H9 (cell line): ENCODE results near the gene GTPBP6. TPM values are rescaled to one million over a fixed set of nuclear protein-coding genes. Genes with fewer than 3 reads are reported as not detected.
A peak's percentile ranks its signal among the peaks of the same experiment; 100 is the strongest.

Source experiments
- DNase-seq: peaks from one replicate; pipeline ENCODE4 v3.0.0-alpha.2; 2017
- H2AFZ ChIP-seq: one replicate; pipeline ENCODE4 v1.6.1; 2013; ENCODE audit warnings: mild to moderate bottlenecking, low read length, control low read depth, moderate library complexity
- H2AK5ac ChIP-seq: 2 replicates; pipeline ENCODE4 v1.6.1; 2013; ENCODE audit warnings: low read length, control low read depth, mixed read lengths; ENCODE audit not compliant: insufficient read length
- H2BK120ac ChIP-seq: one replicate; pipeline ENCODE4 v1.6.1; 2013; ENCODE audit warnings: low read depth, mild to moderate bottlenecking, low read length, control low read depth, inconsistent platforms; ENCODE audit not compliant: poor library complexity, severe bottlenecking
- H2BK12ac ChIP-seq: 2 replicates; pipeline ENCODE4 v1.6.1; 2013; ENCODE audit warnings: low read length, control low read depth, mixed read lengths, low read depth; ENCODE audit not compliant: insufficient read length
- H2BK15ac ChIP-seq: 2 replicates; pipeline ENCODE4 v1.6.1; 2013; ENCODE audit warnings: low read depth, low read length, control low read depth
- H2BK20ac ChIP-seq: one replicate; pipeline ENCODE4 v1.6.1; 2013; ENCODE audit warnings: low read depth, mild to moderate bottlenecking, low read length, control low read depth, inconsistent platforms; ENCODE audit not compliant: poor library complexity, severe bottlenecking
- H2BK5ac ChIP-seq: 2 replicates; pipeline ENCODE4 v1.6.1; 2013; ENCODE audit warnings: low read length, control low read depth, mixed read lengths; ENCODE audit not compliant: insufficient read length
- H3K14ac ChIP-seq: 2 replicates; pipeline ENCODE4 v1.6.1; 2013; ENCODE audit warnings: low read length, control low read depth; ENCODE audit not compliant: insufficient read depth
- H3K18ac ChIP-seq: 2 replicates; pipeline ENCODE4 v1.6.1; 2013; ENCODE audit warnings: low read depth, mild to moderate bottlenecking, mixed read lengths, low read length, control low read depth; ENCODE audit not compliant: insufficient read length
- H3K23ac ChIP-seq: 2 replicates; pipeline ENCODE4 v1.6.1; 2013; ENCODE audit warnings: low read length, control low read depth, mixed read lengths, low read depth; ENCODE audit not compliant: insufficient read length
- H3K23me2 ChIP-seq: 2 replicates; pipeline ENCODE4 v1.6.1; 2013; ENCODE audit warnings: low read depth, mild to moderate bottlenecking, mixed read lengths, low read length, control low read depth; ENCODE audit not compliant: insufficient read length, poor library complexity, severe bottlenecking
- H3K27ac ChIP-seq: 2 replicates; pipeline ENCODE4 v1.5.1; 2013; ENCODE audit warnings: low read length, control low read depth, mixed read lengths, low read depth; ENCODE audit not compliant: insufficient read length
- H3K27me3 ChIP-seq: 2 replicates; pipeline ENCODE4 v1.6.1; 2013; ENCODE audit warnings: low read length, control low read depth, inconsistent platforms; ENCODE audit not compliant: insufficient read depth
- H3K4ac ChIP-seq: 2 replicates; pipeline ENCODE4 v1.6.1; 2013; ENCODE audit warnings: low read depth, mild to moderate bottlenecking, control low read depth, inconsistent platforms, low read length, moderate library complexity
- H3K4me1 ChIP-seq: 2 replicates; pipeline ENCODE4 v1.6.1; 2013; ENCODE audit warnings: low read length, control low read depth, inconsistent platforms; ENCODE audit not compliant: insufficient read depth
- H3K4me2 ChIP-seq: 2 replicates; pipeline ENCODE4 v1.6.1; 2013; ENCODE audit warnings: low read length, control low read depth, mixed read lengths; ENCODE audit not compliant: insufficient read length, insufficient read depth
- H3K56ac ChIP-seq: 2 replicates; pipeline ENCODE4 v1.6.1; 2013; ENCODE audit warnings: low read depth, mild to moderate bottlenecking, mixed read lengths, low read length, control low read depth; ENCODE audit not compliant: insufficient read length
- H3K79me1 ChIP-seq: 2 replicates; pipeline ENCODE4 v1.6.1; 2013; ENCODE audit warnings: low read depth, mild to moderate bottlenecking, moderate library complexity, low read length, control low read depth, inconsistent platforms; ENCODE audit not compliant: insufficient read depth, poor library complexity, severe bottlenecking
- H3K79me2 ChIP-seq: 2 replicates; pipeline ENCODE4 v1.6.1; 2013; ENCODE audit warnings: low read length, control low read depth, inconsistent platforms; ENCODE audit not compliant: insufficient read depth
- H3K9ac ChIP-seq: 2 replicates; pipeline ENCODE4 v1.6.1; 2013; ENCODE audit warnings: low read length, control low read depth, mixed read lengths; ENCODE audit not compliant: insufficient read length; ENCODE audit errors: extremely low read depth
- H3K9me3 ChIP-seq: one replicate; pipeline ENCODE4 v1.6.1; 2013; ENCODE audit warnings: low read depth, low read length, inconsistent platforms; ENCODE audit not compliant: control insufficient read depth
- H3T11ph ChIP-seq: one replicate; pipeline ENCODE4 v1.6.1; 2013; ENCODE audit warnings: mild to moderate bottlenecking, low read length, control low read depth, inconsistent platforms
- H4K20me1 ChIP-seq: one replicate; pipeline ENCODE4 v1.6.1; 2013; ENCODE audit not compliant: control insufficient read depth, insufficient read length, insufficient read depth
- H4K5ac ChIP-seq: 2 replicates; pipeline ENCODE4 v1.6.1; 2013; ENCODE audit warnings: low read depth, mild to moderate bottlenecking, mixed read lengths, low read length, control low read depth; ENCODE audit not compliant: insufficient read length
- H4K8ac ChIP-seq: replicated peaks from 2 replicates; pipeline ENCODE4 v1.6.1; 2013; ENCODE audit warnings: low read length, control low read depth, mixed read lengths, low read depth; ENCODE audit not compliant: insufficient read length
- H4K91ac ChIP-seq: 2 replicates; pipeline ENCODE4 v1.6.1; 2013; ENCODE audit warnings: low read depth, mild to moderate bottlenecking, moderate library complexity, mixed read lengths, low read length, control low read depth; ENCODE audit not compliant: insufficient read length
- H3K27ac Mint-ChIP-seq, 3 experiments: 2 replicates in 2 of 3; 3 replicates in 1 of 3; pipeline ENCODE4 v1.8.0; 2020 to 2021; ENCODE audit warnings: mixed read lengths in 3 of 3, mild to moderate bottlenecking in 1 of 3, moderate library complexity in 1 of 3
- H3K27me3 Mint-ChIP-seq: 2 replicates; pipeline ENCODE4 v1.8.0; 2021; ENCODE audit warnings: low read depth, mild to moderate bottlenecking, moderate library complexity, mixed read lengths
- H3K36me3 Mint-ChIP-seq, 3 experiments: 2 replicates in 2 of 3; 3 replicates in 1 of 3; pipeline ENCODE4 v1.8.0; 2020 to 2021; ENCODE audit warnings: low read depth in 3 of 3, mixed read lengths in 3 of 3; ENCODE audit not compliant: insufficient read depth in 1 of 3
- H3K4me1 Mint-ChIP-seq, 2 experiments: 2 replicates each; pipeline ENCODE4 v1.8.0; 2020; ENCODE audit warnings: mixed read lengths in 2 of 2
- H3K4me3 Mint-ChIP-seq, 2 experiments: 2 replicates in 1 of 2; 3 replicates in 1 of 2; pipeline ENCODE4 v1.8.0; 2020 to 2021; ENCODE audit warnings: mild to moderate bottlenecking in 2 of 2, mixed read lengths in 2 of 2, moderate library complexity in 1 of 2
- H3K9me3 Mint-ChIP-seq, 2 experiments: 2 replicates in 1 of 2; 3 replicates in 1 of 2; pipeline ENCODE4 v1.8.0; 2020; ENCODE audit warnings: mild to moderate bottlenecking in 2 of 2, mixed read lengths in 2 of 2, moderate library complexity in 1 of 2
- WGBS: extraction: QIAGEN DNeasy Blood & Tissue Kit; methylation state at CpG from one replicate; pipeline ENCODE4 v1.1.7; 2013; ENCODE audit warnings: missing lambda C conversion rate, low lambda C conversion rate, mixed read lengths; ENCODE audit not compliant: insufficient read length; ENCODE audit errors: extremely low coverage; 5-methylcytosine and 5-hydroxymethylcytosine counted together
- total RNA-seq: library from RNA; stranded (reverse); gene quantifications from 2 replicates; pipeline ENCODE4 v1.2.1, GENCODE V29; 2021
- TF ChIP-seq, protein P1 (sequence below): fragments of 200-600 bp; sonication (generic); conservative IDR thresholded peaks from 3 replicates; pipeline ENCODE4 v1.8.0; 2021; ENCODE audit warnings: antibody characterized with exemption, mild to moderate bottlenecking

The GTPBP6 gene
- total RNA-seq, 1 experiment from 2014 or later = 64.0 TPM

GRCh38 chrX:270848-271367 is 47.7 kb downstream of the GTPBP6 start:
- H3K23me2 ChIP-seq = peaks cover 12% of the 10 kb centered on the region
- no peak overlapping the region for H3K9ac ChIP-seq
- DNase-seq = peak; percentile 59
- no peak overlapping the region for H2AFZ ChIP-seq
- no peak overlapping the region for H3K23ac ChIP-seq
- H3K4me1 ChIP-seq = no peaks in the 10 kb centered on the region; the same call in 1 of the 2 replicates
- no peaks in the 10 kb centered on the region for H4K20me1 ChIP-seq
- peak overlapping the region; percentile 53 for H2BK5ac ChIP-seq
- no peaks in the 10 kb centered on the region for H3K79me1 ChIP-seq
- H2BK20ac ChIP-seq = peak overlapping the region; percentile 50
- no peak overlapping the region for H2BK15ac ChIP-seq
- H3K27me3 ChIP-seq = no peaks in the 10 kb centered on the region
- Mint-ChIP-seq H3K4me1 (peaks cover 5 to 8% of the 10 kb centered on the region in 2 experiments), H3K4me3 (peak overlapping the region; percentile 40 to 42; a peak in 3 of 5 replicates), H3K27me3 (no peaks in the 10 kb centered on the region), H3K27ac (no peak overlapping the region), H3K9me3 (no peaks in the 10 kb centered on the region), H3K36me3 (no peaks in the 10 kb centered on the region)
- H3K4ac ChIP-seq = no peak overlapping the region
- no peak overlapping the region for H2BK12ac ChIP-seq
- H4K91ac ChIP-seq = no peak overlapping the region
- TF ChIP-seq, protein P1, sequence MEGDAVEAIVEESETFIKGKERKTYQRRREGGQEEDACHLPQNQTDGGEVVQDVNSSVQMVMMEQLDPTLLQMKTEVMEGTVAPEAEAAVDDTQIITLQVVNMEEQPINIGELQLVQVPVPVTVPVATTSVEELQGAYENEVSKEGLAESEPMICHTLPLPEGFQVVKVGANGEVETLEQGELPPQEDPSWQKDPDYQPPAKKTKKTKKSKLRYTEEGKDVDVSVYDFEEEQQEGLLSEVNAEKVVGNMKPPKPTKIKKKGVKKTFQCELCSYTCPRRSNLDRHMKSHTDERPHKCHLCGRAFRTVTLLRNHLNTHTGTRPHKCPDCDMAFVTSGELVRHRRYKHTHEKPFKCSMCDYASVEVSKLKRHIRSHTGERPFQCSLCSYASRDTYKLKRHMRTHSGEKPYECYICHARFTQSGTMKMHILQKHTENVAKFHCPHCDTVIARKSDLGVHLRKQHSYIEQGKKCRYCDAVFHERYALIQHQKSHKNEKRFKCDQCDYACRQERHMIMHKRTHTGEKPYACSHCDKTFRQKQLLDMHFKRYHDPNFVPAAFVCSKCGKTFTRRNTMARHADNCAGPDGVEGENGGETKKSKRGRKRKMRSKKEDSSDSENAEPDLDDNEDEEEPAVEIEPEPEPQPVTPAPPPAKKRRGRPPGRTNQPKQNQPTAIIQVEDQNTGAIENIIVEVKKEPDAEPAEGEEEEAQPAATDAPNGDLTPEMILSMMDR = no peak
- H2BK120ac ChIP-seq = no peak overlapping the region
- peak overlapping the region; percentile 75 for H2AK5ac ChIP-seq
- WGBS = no CpG with 5 or more reads among the region's 21 CpGs
- H3K79me2 ChIP-seq = no peaks in the 10 kb centered on the region
- H3K27ac ChIP-seq = no peak overlapping the region
- peak overlapping the region; percentile 84 for H4K5ac ChIP-seq
- peak overlapping the region; percentile 80 for H3K14ac ChIP-seq
- no peak overlapping the region for H3T11ph ChIP-seq
- peak overlapping the region; percentile 43 for H3K4me2 ChIP-seq
- no peak overlapping the region for H4K8ac ChIP-seq
- H3K18ac ChIP-seq = no peak overlapping the region
- H3K56ac ChIP-seq = no peak overlapping the region
- H3K9me3 ChIP-seq = no peaks in the 10 kb centered on the region
